ENCODE results near the gene C4A.
"Not testable (repeated sequence)": the region's sequence is repeated elsewhere in the genome, so short reads cannot be mapped to it uniquely, and the experiment has no call there.

DNA sequence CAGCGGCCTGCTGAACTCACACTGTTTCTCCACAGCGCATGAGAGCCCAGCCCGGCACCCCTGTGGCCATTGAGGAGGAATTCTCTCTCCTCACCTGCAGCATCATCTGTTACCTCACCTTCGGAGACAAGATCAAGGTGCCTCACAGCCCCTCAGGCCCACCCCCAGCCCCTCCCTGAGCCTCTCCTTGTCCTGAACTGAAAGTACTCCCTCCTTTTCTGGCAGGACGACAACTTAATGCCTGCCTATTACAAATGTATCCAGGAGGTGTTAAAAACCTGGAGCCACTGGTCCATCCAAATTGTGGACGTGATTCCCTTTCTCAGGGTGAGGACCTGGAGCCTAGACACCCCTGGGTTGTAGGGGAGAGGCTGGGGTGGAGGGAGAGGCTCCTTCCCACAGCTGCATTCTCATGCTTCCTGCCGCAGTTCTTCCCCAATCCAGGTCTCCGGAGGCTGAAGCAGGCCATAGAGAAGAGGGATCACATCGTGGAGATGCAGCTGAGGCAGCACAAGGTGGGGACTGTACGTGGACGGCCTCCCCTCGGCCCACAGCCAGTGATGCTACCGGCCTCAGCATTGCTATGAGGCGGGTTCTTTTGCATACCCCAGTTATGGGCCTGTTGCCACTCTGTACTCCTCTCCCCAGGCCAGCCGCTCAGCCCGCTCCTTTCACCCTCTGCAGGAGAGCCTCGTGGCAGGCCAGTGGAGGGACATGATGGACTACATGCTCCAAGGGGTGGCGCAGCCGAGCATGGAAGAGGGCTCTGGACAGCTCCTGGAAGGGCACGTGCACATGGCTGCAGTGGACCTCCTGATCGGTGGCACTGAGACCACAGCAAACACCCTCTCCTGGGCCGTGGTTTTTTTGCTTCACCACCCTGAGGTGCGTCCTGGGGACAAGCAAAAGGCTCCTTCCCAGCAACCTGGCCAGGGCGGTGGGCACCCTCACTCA, 57.7 kb downstream of the C4A start:
- not testable (repeated sequence) for TF ChIP-seq CTCF (tag by site-specific recombination; IDR thresholded peaks at IDR 0.05); SETDB1 (IDR thresholded peaks at IDR 0.05; ENCODE audit: insufficient read length, low read length); ZNF274 (IDR thresholded peaks at IDR 0.05; ENCODE audit: low read length); ZNF274 (tag by site-specific recombination; IDR thresholded peaks at IDR 0.05; ENCODE audit: borderline replicate concordance)

Data from HEK293 (cell line).